ENCODE results near the gene ZNF84. TPM values are rescaled to one million over a fixed set of nuclear protein-coding genes. Genes with fewer than 3 reads are reported as not detected.

The ZNF84 gene
- total and polyA plus RNA-seq, 2 of the 8 experiments (the other 6 are each of a cell fraction or from before 2014, with no cell fraction given) = 8.9 to 34.0 TPM

DNA sequence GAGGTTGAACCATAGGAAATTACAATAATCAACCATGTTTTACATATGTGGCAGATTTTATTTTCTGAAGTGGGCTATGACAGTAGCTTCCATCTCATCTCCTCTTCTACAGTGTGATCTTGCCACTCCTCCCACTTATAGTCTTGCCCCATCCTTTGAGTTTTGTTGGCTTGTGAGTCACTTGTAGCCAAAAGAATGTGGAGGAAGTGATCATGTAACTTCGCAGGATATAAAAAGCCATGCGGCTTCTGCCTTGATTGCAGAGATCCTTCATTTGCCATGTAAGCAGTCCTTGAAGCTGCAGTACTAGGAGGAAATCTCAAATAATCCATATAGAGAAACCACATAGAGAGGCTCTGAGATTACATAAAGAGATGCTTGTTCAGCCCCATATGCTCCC, 13.7 kb upstream of the ZNF84 start:
- Histone ChIP-seq H2BK15ac (ENCODE audit: low read length) (no peak overlapping the region), H3K18ac (ENCODE audit: extremely low read depth, low read length) (no peak overlapping the region), H3K4me2 (ENCODE audit: insufficient read depth in 1 of 2, low read depth in 2 of 2, low read length in 2 of 2) (no peak overlapping the region), H3K4me1 (replicated peaks in 1 of 4; ENCODE audit: control insufficient read depth in 3 of 4, insufficient read depth in 4 of 4, low read length in 3 of 4) (no peaks in the 10 kb centered on the region), H3K9me3 (ENCODE audit: insufficient read depth in 2 of 2, low read depth in 1 of 2, low read length in 1 of 2) (peaks cover 44 to 53% of the 10 kb centered on the region in 2 experiments), H2BK20ac (ENCODE audit: low read length) (no peak overlapping the region), H3K4ac (replicated peaks; ENCODE audit: insufficient read length, low read depth, low read length) (no peak overlapping the region), H3K4me3 (ENCODE audit: extremely low read depth in 1 of 4, insufficient read depth in 2 of 4, low read depth in 3 of 4, low read length in 4 of 4) (no peak overlapping the region), H3K36me3 (ENCODE audit: control insufficient read depth in 2 of 4, insufficient read depth in 4 of 4, low read length in 3 of 4) (no peaks in the 10 kb centered on the region), H2AFZ (ENCODE audit: low read length) (no peak overlapping the region), H4K91ac (replicated peaks; ENCODE audit: insufficient read length, low read length) (no peak overlapping the region), H3K27ac (ENCODE audit: low read depth, low read length) (no peak overlapping the region), H3K23me2 (ENCODE audit: low read depth, low read length) (no peaks in the 10 kb centered on the region), H2BK12ac (ENCODE audit: low read depth, low read length) (no peak overlapping the region), H4K8ac (ENCODE audit: extremely low read depth, insufficient read depth, low read length) (no peak overlapping the region), H2BK5ac (ENCODE audit: low read depth, low read length) (no peak overlapping the region), H4K5ac (ENCODE audit: insufficient read length, low read depth, low read length) (no peak overlapping the region), H3K14ac (ENCODE audit: insufficient read length) (no peak overlapping the region), H4K20me1 (replicated peaks in 1 of 2; ENCODE audit: control insufficient read depth in 1 of 2, insufficient read depth in 2 of 2, low read length in 2 of 2) (no peaks in the 10 kb centered on the region), H3K56ac (replicated peaks; ENCODE audit: insufficient read length, low read depth, low read length) (no peak overlapping the region), H3K27me3 (replicated peaks in 1 of 4; ENCODE audit: control insufficient read depth in 3 of 4, extremely low read depth in 1 of 4, insufficient read depth in 3 of 4, low read length in 3 of 4) (peaks cover 0 to 2% (median 0%) of the 10 kb centered on the region in 4 experiments; a peak in 1 of 7 replicates), H3K79me1 (ENCODE audit: low read depth, low read length) (no peaks in the 10 kb centered on the region), H2AK5ac (ENCODE audit: low read depth, low read length) (no peak overlapping the region), H3K23ac (ENCODE audit: insufficient read length) (no peak overlapping the region), H2BK120ac (replicated peaks; ENCODE audit: low read depth, low read length) (no peak overlapping the region), H3K9ac (replicated peaks in 1 of 4; ENCODE audit: extremely low read depth in 1 of 4, low read depth in 3 of 4, low read length in 3 of 4) (no peak overlapping the region), H3K79me2 (ENCODE audit: control insufficient read depth in 1 of 2, insufficient read depth in 2 of 2, low read length in 2 of 2) (no peaks in the 10 kb centered on the region)
- FAIRE-seq (no peak), DNase-seq (ENCODE audit: low read depth in 1 of 2, low spot score in 2 of 2) (no peak)
- POLR2A ChIA-PET (ENCODE audit: partially characterized antibody) = interaction anchor here (0.8 to 1.1 kb wide), 2 partner anchors 13 to 57 kb away, joined by 3 read pairs; no protein-coding TSS in a partner anchor
- CTCF ChIA-PET (ENCODE audit: partially characterized antibody) = no interaction called here
- WGBS, 2 experiments (ENCODE audit: extremely low coverage in 1 of 2, insufficient coverage in 1 of 2, insufficient read length in 1 of 2, insufficient replicate concordance in 2 of 2, low coverage in 1 of 2, low lambda C conversion rate in 2 of 2, missing lambda C conversion rate in 1 of 2) = 90% methylated on average over 2 of the region's 2 CpGs; no CpG with 5 or more reads in 1 of the 2 experiments
- no peak for TF ChIP-seq ZNF274 (IDR thresholded peaks at IDR 0.05; ENCODE audit: borderline replicate concordance, extremely low read depth, low read length)
- no peak for TF ChIP-seq KDM5A (IDR thresholded peaks at IDR 0.05; ENCODE audit: low read length)
- no peak for TF ChIP-seq SRF (IDR thresholded peaks at IDR 0.05; ENCODE audit: low read depth, low read length)
- no peak for TF ChIP-seq ATF3 (IDR thresholded peaks at IDR 0.05; ENCODE audit: insufficient read depth, low read depth, low read length)
- TF ChIP-seq EZH2 (IDR thresholded peaks at IDR 0.05; ENCODE audit: low read depth, low read length, severe bottlenecking) = no peak
- TF ChIP-seq JUN (IDR thresholded peaks at IDR 0.05; ENCODE audit: low read depth, low read length) = no peak
- TF ChIP-seq RXRA (IDR thresholded peaks at IDR 0.05; ENCODE audit: insufficient read depth, low read depth, low read length) = no peak
- no peak for TF ChIP-seq KDM4A (IDR thresholded peaks at IDR 0.05; ENCODE audit: low read depth, low read length, severe bottlenecking)
- TF ChIP-seq RNF2 (IDR thresholded peaks at IDR 0.05; ENCODE audit: borderline replicate concordance, low read depth, low read length, missing control alignments, poor library complexity, severe bottlenecking) = no peak
- TF ChIP-seq CHD2 (IDR thresholded peaks at IDR 0.05; ENCODE audit: low read length) = no peak
- no peak for TF ChIP-seq BRCA1 (IDR thresholded peaks at IDR 0.05; ENCODE audit: low read depth, low read length)
- no peak for TF ChIP-seq HDAC2 (IDR thresholded peaks at IDR 0.05; ENCODE audit: borderline replicate concordance in 1 of 2, low read depth in 2 of 2, low read length in 2 of 2)
- no peak for TF ChIP-seq NRF1 (IDR thresholded peaks at IDR 0.05; ENCODE audit: low read depth, low read length)
- no peak for TF ChIP-seq JUND (IDR thresholded peaks at IDR 0.05; ENCODE audit: low read length)

Measured in H1 (cell line).